HG02852 (cell line): ENCODE data around the gene PPP3R1.
"Not testable (repeated sequence)": the region's sequence is repeated elsewhere in the genome, so short reads cannot be mapped to it uniquely, and the experiment has no call there.

ENCODE experiments used
- ATAC-seq: cut with Tn5 transposase; IDR thresholded peaks from one replicate; pipeline ENCODE4 v1.9.1; 2021; ENCODE audit warnings: mild to moderate bottlenecking, moderate library complexity; ENCODE audit not compliant: unreplicated experiment

The PPP3R1 gene

GRCh38 chr2:68190991-68191731 lies 61.2 kb downstream of the PPP3R1 start:
- ATAC-seq: no peak

GRCh38 chr2:68189991-68190784 lies 62.1 kb downstream of the PPP3R1 start:
- ATAC-seq: no peak

- ATAC-seq: no peak
Observed at GRCh38 chr2:68188831-68189230, 63.5 kb downstream of the PPP3R1 start.

- ATAC-seq: no peak
Observed at GRCh38 chr2:68187329-68187728, 65.0 kb downstream of the PPP3R1 start.

- no peak for ATAC-seq
Observed at GRCh38 chr2:68185541-68186164, 66.7 kb downstream of the PPP3R1 start.

- no peak for ATAC-seq
Observed at GRCh38 chr2:68182902-68183301, 69.4 kb downstream of the PPP3R1 start.

- no peak for ATAC-seq
Observed at GRCh38 chr2:68178954-68179627, 73.2 kb downstream of the PPP3R1 start.

- no peak for ATAC-seq
Observed at GRCh38 chr2:68178432-68178831, 73.9 kb downstream of the PPP3R1 start.

GRCh38 chr2:68177541-68177940 lies 74.8 kb downstream of the PPP3R1 start:
- no peak for ATAC-seq

GRCh38 chr2:68176657-68177056 lies 75.7 kb downstream of the PPP3R1 start:
- ATAC-seq: no peak

GRCh38 chr2:68175210-68175609 lies 77.1 kb downstream of the PPP3R1 start:
- not testable (repeated sequence) for ATAC-seq

GRCh38 chr2:68172990-68173700 lies 79.2 kb downstream of the PPP3R1 start:
- ATAC-seq: no peak

- no peak for ATAC-seq
Observed at GRCh38 chr2:68172521-68172920, 79.8 kb downstream of the PPP3R1 start.

GRCh38 chr2:68171684-68172083 lies 80.6 kb downstream of the PPP3R1 start:
- no peak for ATAC-seq

GRCh38 chr2:68171146-68171545 lies 81.2 kb downstream of the PPP3R1 start:
- ATAC-seq: no peak

- no peak for ATAC-seq
Observed at GRCh38 chr2:68169308-68169707, 83.0 kb downstream of the PPP3R1 start.

GRCh38 chr2:68167186-68167585 lies 85.1 kb downstream of the PPP3R1 start:
- ATAC-seq: no peak

GRCh38 chr2:68163641-68164040 lies 88.7 kb downstream of the PPP3R1 start:
- ATAC-seq: no peak

- ATAC-seq: no peak
Observed at GRCh38 chr2:68158134-68158447, 94.2 kb downstream of the PPP3R1 start.

GRCh38 chr2:68157402-68158133 lies 94.8 kb downstream of the PPP3R1 start, which contains the start of gene PNO1:
TSS of gene PNO1 (plus strand) at chr2:68157888. CDS start at chr2:68157935, 47 bp downstream.
- peak; percentile 95 for ATAC-seq
